T-helper 1 cell treated with Interleukin-12 subunit alpha and Interleukin-12 subunit beta and Interleukin-4 antibody, amounts not matched to agents 30 μg/mL and 1 μg/mL, for 36 hours (primary cell): ENCODE results near the gene PTPN11.

Experiments
- H3K27ac Mint-ChIP-seq: one replicate; pipeline ENCODE4 v1.8.0; 2021; ENCODE audit warnings: mild to moderate bottlenecking, mixed read lengths
- H3K27me3 Mint-ChIP-seq: one replicate; pipeline ENCODE4 v1.8.0; 2021; ENCODE audit warnings: low read depth, mixed read lengths
- H3K36me3 Mint-ChIP-seq: one replicate; pipeline ENCODE4 v1.8.0; 2021; ENCODE audit warnings: low read depth, mixed read lengths
- H3K4me1 Mint-ChIP-seq: one replicate; pipeline ENCODE4 v1.8.0; 2021; ENCODE audit warnings: low read depth, mixed read lengths
- H3K4me3 Mint-ChIP-seq: one replicate; pipeline ENCODE4 v1.8.0; 2021; ENCODE audit warnings: mild to moderate bottlenecking, moderate library complexity, mixed read lengths
- H3K9me3 Mint-ChIP-seq: one replicate; pipeline ENCODE4 v1.8.0; 2021; ENCODE audit warnings: mixed read lengths

PTPN11 gene

GRCh38 chr12:112525426-112525809 lies 106.7 kb downstream of the PTPN11 start:
- Mint-ChIP-seq H3K4me3 (no peak overlapping the region), H3K36me3 (no peaks in the 10 kb centered on the region), H3K27me3 (peaks cover 4% of the 10 kb centered on the region), H3K27ac (no peak overlapping the region), H3K4me1 (no peaks in the 10 kb centered on the region), H3K9me3 (no peaks in the 10 kb centered on the region)

- Mint-ChIP-seq H3K27me3 (peaks cover 9% of the 10 kb centered on the region), H3K4me3 (no peak overlapping the region), H3K27ac (no peak overlapping the region), H3K9me3 (no peaks in the 10 kb centered on the region), H3K36me3 (no peaks in the 10 kb centered on the region), H3K4me1 (no peaks in the 10 kb centered on the region)
Measured at GRCh38 chr12:112527082-112527481, 108.3 kb downstream of the PTPN11 start.

GRCh38 chr12:112527501-112527900 lies 108.8 kb downstream of the PTPN11 start:
- Mint-ChIP-seq H3K36me3 (no peaks in the 10 kb centered on the region), H3K9me3 (no peaks in the 10 kb centered on the region), H3K27ac (no peak overlapping the region), H3K4me1 (no peaks in the 10 kb centered on the region), H3K4me3 (no peak overlapping the region), H3K27me3 (peaks cover 11% of the 10 kb centered on the region)

- Mint-ChIP-seq H3K36me3 (no peaks in the 10 kb centered on the region), H3K4me1 (no peaks in the 10 kb centered on the region), H3K4me3 (no peak overlapping the region), H3K27me3 (peaks cover 11% of the 10 kb centered on the region), H3K9me3 (no peaks in the 10 kb centered on the region), H3K27ac (no peak overlapping the region)
Measured at GRCh38 chr12:112528521-112528920, 109.8 kb downstream of the PTPN11 start.

DNA sequence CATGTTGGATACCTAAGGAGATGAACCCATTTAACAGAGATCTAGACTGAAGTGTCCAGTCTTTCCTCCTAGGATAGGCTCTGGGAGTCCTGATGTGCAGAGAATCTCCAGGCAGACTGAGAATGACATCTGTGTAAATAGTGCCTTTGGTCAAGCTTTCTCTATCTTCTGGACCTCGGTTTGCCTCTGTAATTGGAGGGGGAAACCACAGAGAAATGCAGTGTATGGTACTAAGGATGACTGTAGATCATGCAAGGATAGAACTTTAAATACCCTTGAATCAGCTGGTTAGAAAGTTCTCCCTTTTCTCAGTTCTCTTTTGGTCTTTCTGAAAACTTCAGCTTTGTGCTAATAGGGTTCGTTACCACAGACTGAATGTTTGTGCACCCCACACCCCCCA lies 112.2 kb downstream of the PTPN11 start:
- no peak overlapping the region for H3K4me3 Mint-ChIP-seq
- no peaks in the 10 kb centered on the region for H3K36me3 Mint-ChIP-seq
- H3K9me3 Mint-ChIP-seq, result no peaks in the 10 kb centered on the region
- H3K27me3 Mint-ChIP-seq, result peaks cover 11% of the 10 kb centered on the region
- H3K4me1 Mint-ChIP-seq, result no peaks in the 10 kb centered on the region
- H3K27ac Mint-ChIP-seq, result no peak overlapping the region

DNA sequence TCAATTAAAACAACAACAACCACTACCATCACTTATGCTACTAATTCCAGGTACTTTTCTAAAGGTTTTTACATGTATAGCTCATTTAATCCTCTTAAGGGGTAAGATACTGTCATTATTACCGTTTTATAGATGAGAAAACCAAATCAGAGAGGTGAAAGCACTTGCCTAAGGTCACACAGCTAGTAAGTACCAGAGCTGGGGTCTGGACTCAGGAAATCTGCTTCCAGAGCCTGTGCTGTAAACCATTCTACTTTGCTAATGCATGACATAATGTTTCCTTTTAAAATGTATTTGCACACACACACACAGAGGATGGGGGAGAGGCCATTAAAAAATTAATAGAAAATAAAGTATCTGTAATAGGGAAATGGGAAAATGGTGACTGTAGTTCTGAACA lies 113.4 kb downstream of the PTPN11 start:
- peaks cover 9% of the 10 kb centered on the region for H3K27me3 Mint-ChIP-seq
- H3K4me1 Mint-ChIP-seq, result no peaks in the 10 kb centered on the region
- no peaks in the 10 kb centered on the region for H3K36me3 Mint-ChIP-seq
- H3K27ac Mint-ChIP-seq, result no peak overlapping the region
- H3K4me3 Mint-ChIP-seq, result no peak overlapping the region
- H3K9me3 Mint-ChIP-seq, result no peaks in the 10 kb centered on the region

GRCh38 chr12:112533528-112533927 lies 114.8 kb downstream of the PTPN11 start:
- no peaks in the 10 kb centered on the region for H3K36me3 Mint-ChIP-seq
- H3K4me1 Mint-ChIP-seq, result peaks cover 5% of the 10 kb centered on the region
- H3K27ac Mint-ChIP-seq, result no peak overlapping the region
- no peak overlapping the region for H3K4me3 Mint-ChIP-seq
- H3K9me3 Mint-ChIP-seq, result no peaks in the 10 kb centered on the region
- H3K27me3 Mint-ChIP-seq, result peaks cover 11% of the 10 kb centered on the region

GRCh38 chr12:112535017-112535416 lies 116.3 kb downstream of the PTPN11 start:
- H3K27me3 Mint-ChIP-seq, result peaks cover 11% of the 10 kb centered on the region
- peaks cover 5% of the 10 kb centered on the region for H3K4me1 Mint-ChIP-seq
- H3K9me3 Mint-ChIP-seq, result no peaks in the 10 kb centered on the region
- no peak overlapping the region for H3K27ac Mint-ChIP-seq
- H3K4me3 Mint-ChIP-seq, result no peak overlapping the region
- no peaks in the 10 kb centered on the region for H3K36me3 Mint-ChIP-seq

DNA sequence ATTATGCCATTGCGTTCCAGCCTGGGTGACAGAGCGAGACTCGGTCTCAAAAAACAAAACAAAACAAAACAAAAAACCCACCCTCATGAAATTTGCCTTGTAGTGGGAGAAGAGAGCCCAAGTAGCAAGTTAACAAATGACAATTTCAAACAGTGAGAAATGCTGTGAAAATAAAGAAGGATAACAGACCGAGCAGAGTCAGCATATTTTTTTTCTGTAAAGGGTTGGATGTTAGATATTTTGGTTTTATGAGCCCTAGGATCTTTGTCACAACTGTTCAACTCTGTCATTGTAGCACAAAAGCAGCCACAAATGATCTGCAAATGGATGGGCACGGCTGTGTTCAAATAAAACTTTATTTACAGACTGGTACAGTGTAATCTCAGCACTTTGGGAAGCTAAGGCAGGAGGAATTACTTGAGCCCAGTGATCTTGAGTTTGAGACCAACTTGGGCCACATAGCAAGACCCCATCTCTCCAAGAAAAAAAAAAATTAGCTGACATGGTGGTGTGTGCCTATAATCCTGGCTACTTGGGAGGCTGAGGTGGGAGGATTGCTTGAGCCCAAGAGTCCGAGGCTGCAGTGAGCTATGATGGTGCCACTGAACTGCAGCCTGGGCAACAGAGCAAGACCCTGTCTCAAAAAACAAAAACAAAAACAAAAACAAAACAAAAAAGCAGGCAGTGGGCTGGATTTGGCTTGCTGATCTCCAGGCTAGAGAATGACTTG lies 117.1 kb downstream of the PTPN11 start:
- Mint-ChIP-seq H3K4me1 (peaks cover 5% of the 10 kb centered on the region), H3K27me3 (peaks cover 11% of the 10 kb centered on the region), H3K9me3 (no peaks in the 10 kb centered on the region), H3K27ac (no peak overlapping the region), H3K36me3 (no peaks in the 10 kb centered on the region), H3K4me3 (no peak overlapping the region)

DNA sequence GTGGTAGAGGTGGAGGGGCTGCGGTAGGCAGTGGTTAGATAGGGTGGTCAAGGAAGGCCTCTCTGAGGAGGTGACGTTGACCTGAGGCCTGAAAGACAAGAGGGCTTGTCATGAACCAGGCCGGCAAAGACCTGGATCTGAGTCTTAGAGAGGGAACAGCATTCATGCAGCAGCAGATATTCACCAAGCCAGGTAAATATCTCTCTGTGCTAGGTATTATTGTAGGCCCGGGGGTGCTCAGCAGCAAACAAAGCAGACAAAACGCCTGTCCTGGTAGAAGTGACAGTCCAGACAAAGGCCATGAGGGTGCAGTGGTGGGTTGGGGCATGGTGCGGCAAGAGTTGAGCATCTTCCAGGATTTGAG lies 117.6 kb downstream of the PTPN11 start:
- peaks cover 11% of the 10 kb centered on the region for H3K27me3 Mint-ChIP-seq
- no peak overlapping the region for H3K4me3 Mint-ChIP-seq
- H3K36me3 Mint-ChIP-seq, result no peaks in the 10 kb centered on the region
- peaks cover 5% of the 10 kb centered on the region for H3K4me1 Mint-ChIP-seq
- H3K9me3 Mint-ChIP-seq, result no peaks in the 10 kb centered on the region
- no peak overlapping the region for H3K27ac Mint-ChIP-seq

DNA sequence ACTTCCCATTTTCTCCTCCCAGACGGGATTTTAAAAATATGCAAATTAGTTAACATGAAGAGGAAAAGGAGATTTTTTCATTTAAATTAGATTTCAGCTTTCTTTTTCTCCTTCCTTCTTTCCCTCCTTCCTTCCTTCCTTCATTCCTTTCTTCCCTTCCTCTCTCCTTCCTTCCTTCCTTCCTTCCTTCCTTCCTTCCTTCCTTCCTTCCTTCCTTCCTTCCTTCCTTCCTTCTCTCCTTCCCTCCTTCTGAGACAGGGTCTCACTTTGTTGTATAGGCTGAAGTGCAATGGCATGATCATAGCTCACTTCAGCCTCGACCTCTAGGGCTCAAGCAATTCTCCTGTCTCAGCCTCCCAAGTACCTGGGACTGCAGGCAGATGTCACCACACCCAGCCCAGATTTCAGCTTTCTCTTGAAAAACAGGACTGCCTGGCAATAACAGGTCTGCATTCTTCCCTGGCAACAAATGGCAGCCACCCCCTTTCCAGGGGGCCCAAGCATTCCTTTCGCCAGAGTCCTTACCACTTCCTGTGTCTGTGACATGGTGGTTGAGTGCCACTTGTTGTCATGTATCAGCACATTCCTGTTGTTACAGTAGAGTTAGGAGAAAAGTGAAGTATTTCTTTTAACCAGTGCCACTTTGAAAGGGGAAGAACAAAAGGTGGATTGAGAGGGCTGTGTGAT lies 119.1 kb downstream of the PTPN11 start:
- Mint-ChIP-seq H3K9me3 (no peaks in the 10 kb centered on the region), H3K36me3 (no peaks in the 10 kb centered on the region), H3K4me1 (peaks cover 5% of the 10 kb centered on the region), H3K27ac (no peak overlapping the region), H3K27me3 (peaks cover 4% of the 10 kb centered on the region), H3K4me3 (no peak overlapping the region)

DNA sequence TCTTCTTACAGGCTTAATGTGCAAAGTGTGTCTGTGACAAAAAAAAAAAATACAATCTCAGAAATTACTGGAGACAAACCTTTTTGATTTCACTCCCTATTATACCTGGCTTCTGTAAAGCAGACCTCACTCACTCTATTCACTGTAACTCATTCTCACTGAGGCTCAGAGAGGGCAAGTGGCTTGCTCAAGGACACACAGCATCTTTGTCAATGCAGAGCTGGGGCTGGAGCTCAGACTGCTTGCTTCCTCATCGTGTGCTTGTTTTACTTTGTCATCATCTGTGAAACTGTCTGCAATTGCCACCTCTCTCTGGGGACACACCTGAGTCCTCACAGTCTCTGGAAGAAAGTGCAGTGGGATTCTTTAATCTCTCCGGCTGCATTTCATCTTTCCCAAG lies 120.0 kb downstream of the PTPN11 start:
- H3K36me3 Mint-ChIP-seq, result no peaks in the 10 kb centered on the region
- no peak overlapping the region for H3K27ac Mint-ChIP-seq
- H3K27me3 Mint-ChIP-seq, result peaks cover 4% of the 10 kb centered on the region
- no peaks in the 10 kb centered on the region for H3K9me3 Mint-ChIP-seq
- no peak overlapping the region for H3K4me3 Mint-ChIP-seq
- H3K4me1 Mint-ChIP-seq, result peaks cover 5% of the 10 kb centered on the region

DNA sequence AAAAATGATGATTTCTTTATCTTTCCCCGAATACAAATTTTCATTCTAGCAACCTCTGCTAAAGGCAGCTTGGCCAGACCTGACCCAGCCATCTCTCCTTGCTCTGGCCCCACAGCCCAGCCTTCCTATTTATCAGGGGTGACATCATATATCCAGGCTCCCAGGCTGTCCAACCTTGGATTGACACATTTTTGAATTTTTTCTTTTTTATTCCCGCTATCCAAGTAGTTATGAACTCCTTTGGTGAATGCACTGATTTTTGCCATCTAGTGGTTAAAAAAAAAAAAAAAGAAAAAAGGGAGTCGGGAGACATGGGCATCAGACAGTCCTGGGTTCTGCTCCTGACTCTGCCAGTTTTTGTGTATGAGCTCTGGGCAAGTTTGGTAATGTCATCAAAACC lies 120.5 kb downstream of the PTPN11 start:
- Mint-ChIP-seq H3K27ac (no peak overlapping the region), H3K36me3 (no peaks in the 10 kb centered on the region), H3K9me3 (no peaks in the 10 kb centered on the region), H3K4me3 (no peak overlapping the region), H3K4me1 (peaks cover 5% of the 10 kb centered on the region), H3K27me3 (peaks cover 4% of the 10 kb centered on the region)

GRCh38 chr12:112540021-112540420 lies 121.3 kb downstream of the PTPN11 start:
- H3K27ac Mint-ChIP-seq, result no peak overlapping the region
- no peaks in the 10 kb centered on the region for H3K9me3 Mint-ChIP-seq
- peaks cover 4% of the 10 kb centered on the region for H3K27me3 Mint-ChIP-seq
- H3K4me3 Mint-ChIP-seq, result no peak overlapping the region
- no peaks in the 10 kb centered on the region for H3K36me3 Mint-ChIP-seq
- H3K4me1 Mint-ChIP-seq, result peaks cover 5% of the 10 kb centered on the region

DNA sequence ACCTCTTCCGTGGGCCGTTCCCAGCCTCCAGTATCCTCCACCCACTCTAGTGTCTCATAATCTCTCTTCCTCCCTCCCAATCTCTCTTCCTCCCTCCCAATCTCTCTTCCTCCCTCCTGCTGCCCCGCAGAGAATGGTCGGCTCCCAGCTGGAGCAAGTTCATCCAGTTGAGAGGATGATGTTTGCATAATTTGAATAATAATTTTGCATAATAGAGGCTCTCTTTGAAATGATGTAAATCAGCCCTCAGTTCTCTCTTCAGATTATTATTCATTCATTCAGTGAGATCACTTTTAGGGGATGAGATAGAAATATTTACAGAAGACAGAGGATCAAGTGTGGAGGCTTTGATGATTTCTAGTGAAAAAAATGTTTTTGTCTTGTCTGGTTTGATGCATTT lies 125.0 kb downstream of the PTPN11 start:
- H3K4me3 Mint-ChIP-seq, result no peak overlapping the region
- no peaks in the 10 kb centered on the region for H3K27me3 Mint-ChIP-seq
- H3K9me3 Mint-ChIP-seq, result no peaks in the 10 kb centered on the region
- no peaks in the 10 kb centered on the region for H3K4me1 Mint-ChIP-seq
- no peak overlapping the region for H3K27ac Mint-ChIP-seq
- no peaks in the 10 kb centered on the region for H3K36me3 Mint-ChIP-seq
